ENCODE measurements around the gene ELSPBP1.
"Not testable (repeated sequence)": the region's sequence is repeated elsewhere in the genome, so short reads cannot be mapped to it uniquely, and the experiment has no call there.

Gene ELSPBP1

DNA sequence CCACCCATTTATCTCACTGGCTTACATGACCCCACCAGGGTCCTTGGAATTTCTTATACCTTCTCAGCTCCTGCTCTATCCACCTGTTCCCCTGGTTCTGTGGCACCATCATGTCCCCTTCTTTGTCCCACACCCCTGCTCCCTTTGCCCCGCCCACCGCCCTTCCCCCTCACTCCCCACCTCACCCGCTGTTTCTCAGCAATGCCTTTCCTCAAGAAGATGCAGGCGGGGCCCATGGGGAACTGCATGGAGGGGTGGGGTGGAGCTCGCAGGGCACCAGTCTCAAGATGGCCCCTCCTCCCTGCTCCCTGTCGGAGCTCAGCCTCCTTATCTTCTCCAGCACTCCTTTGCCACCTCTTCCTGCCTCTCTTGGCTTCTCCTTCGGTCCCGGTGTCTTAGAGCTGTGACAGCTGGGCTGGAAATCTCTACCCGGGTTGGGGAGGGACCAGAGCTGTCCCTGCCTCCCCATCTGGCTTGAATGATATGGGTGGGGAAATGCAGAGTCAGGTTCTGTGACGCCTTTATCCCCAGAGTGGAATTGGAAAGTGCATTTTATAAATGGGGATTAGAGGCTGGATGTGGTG is 49.3 kb downstream of the ELSPBP1 start, which contains the start of gene CABP5:
CABP5 (minus strand) TSS at position 405 of the 584 bp plus-strand sequence; CDS start at position 248, 157 bp downstream.
- no peak for DNase-seq

- no peak for DNase-seq
These were observed 50.1 kb downstream of the ELSPBP1 start for GRCh38 chr19:48044561-48044960.

DNA sequence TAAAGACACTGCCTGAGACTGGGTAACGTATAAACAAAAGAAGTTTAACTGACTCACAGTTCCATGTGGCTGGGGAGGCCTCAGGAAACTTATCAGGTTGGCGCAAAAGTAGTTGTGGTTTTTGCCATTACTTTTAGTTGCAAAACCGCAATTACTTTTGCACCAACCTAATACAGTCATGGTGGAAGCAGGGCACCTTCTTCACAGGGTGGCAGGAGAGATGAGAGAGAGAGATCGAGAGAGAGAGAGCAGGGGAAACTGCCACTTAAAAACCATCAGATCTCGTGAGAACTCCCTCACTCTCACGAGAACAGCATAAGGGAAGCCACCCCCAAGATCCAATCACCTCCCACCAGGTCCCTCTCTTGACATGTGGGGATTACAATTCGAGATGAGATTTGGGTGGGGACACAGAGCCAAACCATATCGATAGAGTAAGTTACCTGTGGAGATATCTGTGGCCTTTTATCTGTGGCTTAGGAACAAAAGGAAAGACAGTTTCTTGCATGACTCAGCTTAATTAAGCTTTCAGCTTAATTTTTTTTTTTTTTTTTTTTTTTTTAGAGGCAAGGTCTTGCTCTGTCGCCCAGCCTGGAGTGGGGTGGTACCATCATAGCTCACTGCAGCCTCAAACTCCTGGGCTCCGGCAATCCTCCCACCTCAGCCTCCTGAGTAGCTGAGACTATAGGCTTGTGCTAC is 57.1 kb downstream of the ELSPBP1 start:
- no peak for DNase-seq

- no peak for DNase-seq
These were observed 58.6 kb downstream of the ELSPBP1 start for GRCh38 chr19:48053076-48053475.

DNA sequence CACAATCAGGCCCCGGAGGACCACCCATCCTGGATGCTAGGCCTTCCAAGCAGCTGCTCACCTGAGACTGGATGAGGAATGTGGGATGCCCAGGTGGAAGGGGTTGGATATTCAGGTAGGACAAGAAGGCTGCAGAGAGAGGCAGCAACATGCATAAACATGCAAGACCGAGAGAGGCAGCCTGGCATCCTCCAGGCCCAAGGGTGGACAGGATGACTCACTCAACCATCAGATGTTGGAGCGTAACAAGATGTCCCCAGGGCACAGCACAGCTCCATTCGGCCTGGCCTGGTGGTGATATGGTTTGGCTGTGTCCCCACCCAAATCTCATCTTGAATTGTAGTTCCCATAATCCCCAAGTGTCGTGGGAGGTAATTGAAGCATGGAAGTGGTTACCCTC is 59.4 kb downstream of the ELSPBP1 start:
- DNase-seq: no peak

- no peak for DNase-seq
These were observed 64.9 kb downstream of the ELSPBP1 start for GRCh38 chr19:48059331-48059730.

DNA sequence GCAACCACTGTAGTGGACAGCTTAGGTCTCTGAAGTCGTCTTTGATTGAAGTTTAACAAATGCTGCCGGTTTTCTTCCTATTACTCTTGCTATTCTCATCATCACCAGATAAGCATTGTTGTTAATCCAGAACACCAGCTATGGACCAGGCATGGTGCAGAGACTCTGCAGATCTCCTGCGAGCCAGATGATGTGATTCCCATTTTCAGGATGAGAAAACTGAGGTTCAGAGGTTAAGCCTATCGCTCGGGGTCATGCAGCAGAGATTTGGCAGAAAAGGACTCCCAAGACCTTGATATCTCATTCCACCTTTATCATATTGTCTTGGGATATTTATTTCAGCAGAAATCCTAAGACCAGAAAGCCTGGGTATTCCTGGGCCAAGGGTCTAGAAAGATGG is 65.9 kb downstream of the ELSPBP1 start:
- no peak for DNase-seq

GRCh38 chr19:48061401-48062344 is 67.2 kb downstream of the ELSPBP1 start:
- DNase-seq: no peak

- no peak for DNase-seq
These were observed 70.1 kb downstream of the ELSPBP1 start for GRCh38 chr19:48064509-48064908.

DNA sequence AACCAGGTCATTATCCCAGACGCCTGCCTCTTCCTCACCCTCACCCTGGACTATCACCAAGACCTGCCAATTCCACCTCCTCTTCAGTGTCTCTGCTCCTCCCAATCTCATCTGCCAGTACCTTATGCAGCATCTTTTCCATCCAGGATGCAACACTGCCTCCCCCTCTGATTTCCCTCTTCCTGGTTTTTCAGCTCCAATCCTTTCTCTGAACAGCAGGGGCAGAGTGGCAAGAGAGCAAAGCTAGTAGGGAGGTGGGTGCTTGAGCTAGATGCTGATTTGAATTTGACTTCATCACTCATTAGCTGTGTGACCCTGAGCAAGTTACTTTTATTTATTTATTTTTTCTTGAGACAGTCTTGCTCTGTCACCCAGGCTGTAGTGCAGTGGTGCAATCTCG is 75.0 kb downstream of the ELSPBP1 start:
- DNase-seq: no peak

- not testable (repeated sequence) for DNase-seq
These were observed 75.8 kb downstream of the ELSPBP1 start for GRCh38 chr19:48070177-48070769.
